OCI-LY7 (cell line): Measurements from ENCODE around the gene RNF217.

Source experiments
- EZH2phosphoT487 ChIP-seq: fragments of 200-600 bp; sonication (generic); IDR thresholded peaks from 2 replicates; pipeline ENCODE4 v1.6.1; 2018; ENCODE audit warnings: low read depth, borderline replicate concordance, mild to moderate bottlenecking, mixed run types, antibody characterized with exemption, low read length, moderate library complexity, mixed read lengths
- TF ChIP-seq, protein P1 (sequence below): fragments of 200-600 bp; sonication (generic); conservative IDR thresholded peaks from 2 replicates; pipeline ENCODE4 v1.5.1; 2014; ENCODE audit warnings: mild to moderate bottlenecking, antibody characterized with exemption, low read length, moderate library complexity, mixed read lengths

- TF ChIP-seq, protein P1, sequence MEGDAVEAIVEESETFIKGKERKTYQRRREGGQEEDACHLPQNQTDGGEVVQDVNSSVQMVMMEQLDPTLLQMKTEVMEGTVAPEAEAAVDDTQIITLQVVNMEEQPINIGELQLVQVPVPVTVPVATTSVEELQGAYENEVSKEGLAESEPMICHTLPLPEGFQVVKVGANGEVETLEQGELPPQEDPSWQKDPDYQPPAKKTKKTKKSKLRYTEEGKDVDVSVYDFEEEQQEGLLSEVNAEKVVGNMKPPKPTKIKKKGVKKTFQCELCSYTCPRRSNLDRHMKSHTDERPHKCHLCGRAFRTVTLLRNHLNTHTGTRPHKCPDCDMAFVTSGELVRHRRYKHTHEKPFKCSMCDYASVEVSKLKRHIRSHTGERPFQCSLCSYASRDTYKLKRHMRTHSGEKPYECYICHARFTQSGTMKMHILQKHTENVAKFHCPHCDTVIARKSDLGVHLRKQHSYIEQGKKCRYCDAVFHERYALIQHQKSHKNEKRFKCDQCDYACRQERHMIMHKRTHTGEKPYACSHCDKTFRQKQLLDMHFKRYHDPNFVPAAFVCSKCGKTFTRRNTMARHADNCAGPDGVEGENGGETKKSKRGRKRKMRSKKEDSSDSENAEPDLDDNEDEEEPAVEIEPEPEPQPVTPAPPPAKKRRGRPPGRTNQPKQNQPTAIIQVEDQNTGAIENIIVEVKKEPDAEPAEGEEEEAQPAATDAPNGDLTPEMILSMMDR, result no peak
- no peak for TF ChIP-seq EZH2phosphoT487
These were observed 82.4 kb downstream of the RNF217 start for GRCh38 chr6:125044667-125045066.
